Suprapubic skin (tissue), 3 donors: ENCODE measurements around the gene TEF.

Source experiments
- CTCF ChIP-seq, 2 donors: fragments of 200-600 bp in 1 of 2; fragments of 450-650 bp in 1 of 2; sonication (generic) in 1 of 2; IDR thresholded peaks; one replicate each; pipeline ENCODE4 v1.5.1; 2016 to 2019; ENCODE audit warnings: antibody characterized with exemption in 2 of 2, mild to moderate bottlenecking in 1 of 2, moderate library complexity in 1 of 2
- EP300 ChIP-seq: sonication (generic); formaldehyde crosslinking; IDR thresholded peaks from one replicate; pipeline ENCODE4 v1.6.1; 2017; ENCODE audit warnings: antibody characterized with exemption
- POLR2A ChIP-seq, 2 donors: fragments of 450-650 bp; IDR thresholded peaks; one replicate each; pipeline ENCODE4 v1.6.1; 2017; ENCODE audit warnings: antibody characterized with exemption in 2 of 2, mild to moderate bottlenecking in 2 of 2, moderate library complexity in 2 of 2

- TF ChIP-seq POLR2A (IDR thresholded peaks at IDR 0.05) (no peak), CTCF (IDR thresholded peaks at IDR 0.05) (no peak), EP300 (no peak)
Measured at GRCh38 chr22:41442240-41442792, 60.6 kb downstream of the TEF start.
